NCI-H2081 (cell line): Measurements from ENCODE around the gene MAN1B1.

Source experiments
- DNase-seq, 2 experiments: peaks; one replicate each; lab custom pipeline; 2025; lab: John Stamatoyannopoulos, UW

MAN1B1 gene

DNA sequence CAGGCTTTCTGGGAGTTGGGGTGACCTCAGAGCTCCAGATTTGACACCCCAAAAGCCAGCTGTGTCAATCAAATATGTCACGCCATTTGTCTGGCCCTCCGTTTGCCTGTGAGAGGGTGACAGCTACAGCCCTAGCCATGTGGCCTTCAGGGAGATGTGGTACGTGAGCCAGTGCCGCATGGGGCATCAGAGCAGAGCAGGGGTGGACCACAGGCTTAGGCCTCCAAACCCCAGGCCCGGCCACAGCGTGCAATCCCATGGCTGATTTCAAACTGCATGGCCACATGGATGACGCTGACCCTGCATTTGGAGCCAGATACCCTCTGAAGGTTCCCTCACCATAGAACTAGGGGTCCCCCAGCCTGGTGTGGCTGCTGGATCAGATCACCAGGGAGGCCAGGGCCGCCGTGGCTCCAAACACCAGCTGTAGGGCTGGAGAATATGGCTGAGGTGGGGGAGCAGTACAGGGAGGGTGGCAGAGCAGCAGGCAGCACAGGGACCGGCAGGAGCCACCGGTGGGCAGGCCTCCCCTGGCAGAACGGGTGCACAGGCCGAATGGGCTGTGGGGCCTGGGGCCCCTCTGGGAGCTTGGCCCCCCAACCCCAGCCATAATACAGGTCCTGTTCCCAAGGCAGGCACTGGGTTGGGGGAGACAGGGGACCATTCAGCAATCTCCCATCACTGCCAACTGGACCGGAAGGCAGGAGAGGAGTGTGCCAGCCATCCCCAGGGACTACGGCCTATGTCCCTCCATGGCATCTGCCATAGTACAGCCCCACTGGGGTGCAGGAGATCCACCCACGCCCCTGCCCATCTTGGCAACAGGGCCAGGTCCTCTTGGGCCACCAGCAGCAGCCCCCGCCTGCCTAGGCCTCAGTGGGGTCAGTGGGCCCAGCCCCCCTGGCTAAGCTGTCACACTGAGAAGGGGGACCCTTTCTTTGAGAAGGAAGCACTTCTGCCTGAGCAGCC, 18.0 kb upstream of the MAN1B1 start:
- DNase-seq, result peak in 1 of 2 experiments; percentile 3

DNA sequence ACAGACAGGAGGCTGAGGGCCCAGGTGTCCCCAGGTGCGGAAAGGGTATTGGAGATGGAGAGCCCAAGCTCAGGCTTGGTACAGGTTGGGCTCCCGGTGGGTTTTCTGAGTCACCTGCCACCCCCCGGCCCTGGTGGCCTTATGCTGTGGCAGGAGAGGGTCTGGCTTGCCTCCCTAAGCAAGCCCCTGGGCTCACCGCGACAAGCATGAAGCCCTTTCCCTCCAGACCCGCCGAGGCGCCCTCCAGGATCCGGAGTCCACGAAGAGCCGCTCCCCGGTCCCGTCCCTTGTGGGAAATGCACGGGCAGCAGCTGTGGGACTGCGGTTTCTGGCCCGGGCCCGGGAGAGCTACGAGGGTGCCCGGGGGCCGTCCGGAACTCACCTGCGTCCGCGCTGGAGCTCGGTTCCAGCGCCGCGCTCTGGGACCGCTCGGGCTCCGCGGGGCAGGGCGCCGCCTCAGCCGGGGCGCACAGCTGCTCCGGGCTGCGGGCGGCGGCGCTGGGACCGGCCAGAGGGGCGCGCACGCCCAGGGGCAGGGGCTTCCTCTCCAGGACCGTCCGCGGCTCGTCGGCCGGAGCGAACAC, 17.2 kb upstream of the MAN1B1 start:
- DNase-seq, result peak in 1 of 2 experiments; percentile 8

DNA sequence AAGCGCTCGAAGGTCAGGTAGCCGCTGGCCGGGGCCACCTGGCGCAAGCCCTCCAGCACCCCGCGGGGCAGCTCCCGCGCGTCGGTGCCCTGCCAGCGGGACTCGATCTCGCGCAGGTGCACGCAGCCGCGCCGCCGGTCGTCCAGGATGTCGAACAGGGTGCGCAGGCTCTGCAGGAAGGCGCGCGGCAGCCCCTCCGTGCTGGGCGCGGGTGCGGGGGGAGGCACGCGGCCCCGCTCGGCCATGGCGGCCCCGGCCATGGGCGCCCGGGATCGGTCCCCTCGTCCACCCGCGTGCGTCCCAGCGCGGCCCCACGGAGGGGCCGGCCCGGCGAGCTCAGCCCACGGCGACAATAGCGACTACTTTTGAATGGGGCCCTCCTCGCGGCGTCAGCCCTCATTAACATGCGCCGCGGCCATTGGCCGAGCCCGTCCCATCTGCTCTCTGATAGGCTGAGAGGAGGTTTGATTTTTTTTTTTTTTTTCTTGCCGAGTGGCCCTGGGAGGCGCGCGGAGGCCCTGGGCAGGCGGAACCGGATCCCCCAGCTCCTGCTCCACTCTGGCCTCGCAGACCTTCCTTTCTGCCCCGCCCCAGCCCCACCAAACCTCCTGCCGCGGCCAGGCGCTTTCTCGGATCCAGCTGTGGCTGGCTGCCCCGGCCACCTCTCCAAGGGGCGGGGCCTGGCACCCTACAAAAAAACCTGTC, 16.4 kb upstream of the MAN1B1 start, which contains the start of gene SAPCD2:
Gene SAPCD2 (minus strand): TSS at position 357 of the 705 bp plus-strand sequence. CDS start 97 bp downstream, at position 260.
- peak; percentile 95 for DNase-seq

DNA sequence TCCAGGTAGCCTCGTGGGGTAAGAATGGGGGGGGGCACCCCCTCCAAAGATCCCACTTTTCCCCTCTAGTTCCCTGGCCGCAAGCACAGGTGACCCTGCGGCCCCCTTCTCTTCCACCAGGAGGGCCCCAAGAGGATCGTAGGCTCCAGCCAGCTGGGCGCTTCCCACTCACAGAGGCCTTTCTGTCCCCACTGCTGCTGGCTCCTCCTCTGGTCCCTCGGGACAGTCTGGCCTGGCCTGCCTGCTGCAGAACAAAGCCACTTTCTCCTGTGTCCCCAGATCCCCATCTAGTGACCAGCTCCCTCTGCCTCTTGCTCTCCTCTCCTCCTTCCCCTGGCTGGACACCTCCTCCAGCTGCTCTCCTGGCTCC, 15.9 kb upstream of the MAN1B1 start:
- DNase-seq, result no peak

DNA sequence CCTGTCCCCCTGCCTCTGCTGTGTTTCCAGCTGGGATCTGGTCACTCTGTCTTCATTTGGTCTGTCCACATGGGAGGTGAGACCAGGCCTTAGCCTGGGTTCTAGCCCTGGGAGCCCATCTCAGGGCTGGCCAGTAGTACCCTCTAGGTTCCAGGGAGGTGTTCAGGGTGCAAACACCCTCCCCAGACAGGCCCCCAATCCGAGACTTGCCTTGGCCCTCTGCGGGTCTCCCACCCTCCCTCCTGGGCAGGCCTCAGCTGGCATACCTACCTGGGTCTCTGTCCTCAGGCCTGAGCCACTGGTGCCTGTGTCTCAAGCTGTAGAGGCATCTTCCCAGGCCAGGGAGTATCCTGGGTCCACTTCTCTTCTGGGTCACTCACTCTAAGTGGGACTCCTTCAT, 15.5 kb upstream of the MAN1B1 start:
- DNase-seq, result no peak

DNA sequence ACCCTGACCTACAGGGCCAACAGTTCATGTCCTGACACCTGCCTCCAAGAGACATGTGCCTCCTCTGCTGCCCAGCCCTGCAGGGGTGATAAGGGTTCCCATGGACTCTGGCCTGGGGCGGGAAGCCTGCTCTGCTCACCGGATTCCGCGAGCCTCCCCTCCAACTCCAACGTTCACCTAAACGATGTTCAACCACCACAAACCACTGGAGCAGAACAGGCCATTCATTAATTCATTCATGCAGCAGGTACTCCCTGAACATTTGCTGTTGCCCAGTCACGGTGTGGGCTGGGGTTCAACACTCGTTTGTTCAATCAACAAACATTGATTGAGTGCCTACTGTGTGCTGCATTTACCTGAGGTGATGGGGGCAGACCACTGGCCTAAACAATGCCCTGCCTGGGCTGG, 12.8 kb upstream of the MAN1B1 start:
- DNase-seq, result no peak

DNA sequence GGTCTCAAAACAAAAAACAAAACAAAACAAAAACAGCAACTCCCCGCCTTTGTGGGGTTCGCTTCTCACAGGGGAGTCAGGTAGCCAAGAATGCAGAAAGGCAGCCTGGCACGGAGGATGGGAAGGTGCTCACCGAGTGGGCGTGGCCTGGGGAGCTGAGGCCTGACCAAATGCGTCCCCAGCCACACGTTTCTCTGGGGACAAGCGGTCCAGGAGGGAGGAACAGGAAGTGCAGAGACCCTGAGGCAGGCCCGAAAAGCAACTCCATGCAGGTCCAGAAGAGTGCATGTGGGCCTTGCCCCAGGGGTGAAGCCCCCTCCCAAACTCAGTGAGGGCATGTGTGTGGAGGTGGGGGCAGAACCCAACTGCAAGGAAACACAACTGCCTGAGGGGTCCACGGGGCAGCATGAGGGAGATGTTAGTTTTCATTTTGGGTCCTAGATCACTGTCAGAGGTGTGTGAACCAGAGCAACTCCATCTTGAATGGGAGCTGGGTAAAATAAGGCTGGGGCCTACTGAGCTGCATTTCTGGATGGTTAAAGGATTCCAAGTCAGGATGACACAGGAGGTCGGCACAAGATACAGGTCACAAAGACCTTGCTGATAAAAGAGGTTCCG, 12.0 kb upstream of the MAN1B1 start:
- no peak for DNase-seq

DNA sequence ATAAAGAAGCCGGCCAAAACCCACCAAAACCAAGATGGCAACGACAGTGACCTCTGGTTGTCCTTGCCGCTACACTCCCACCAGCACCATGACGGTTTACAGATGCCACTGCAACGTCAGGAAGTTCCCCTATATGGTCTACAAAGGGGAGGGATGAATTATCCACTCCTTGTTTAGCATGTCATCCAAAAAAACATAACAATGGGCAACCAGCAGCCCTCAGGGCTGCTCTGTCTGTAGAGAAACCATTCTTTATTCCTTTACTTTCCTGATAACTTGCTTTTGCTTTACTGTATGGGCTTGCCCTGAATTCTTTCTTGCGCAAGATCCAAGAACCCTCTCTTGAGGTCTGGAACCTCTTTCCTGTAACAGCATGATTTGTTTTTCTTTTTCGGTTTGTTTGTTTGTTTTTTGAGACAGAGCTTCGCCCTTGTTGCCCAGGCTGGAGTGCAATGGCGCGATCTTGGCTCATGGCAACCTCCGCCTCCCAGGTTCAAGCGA, 11.5 kb upstream of the MAN1B1 start:
- no peak for DNase-seq

DNA sequence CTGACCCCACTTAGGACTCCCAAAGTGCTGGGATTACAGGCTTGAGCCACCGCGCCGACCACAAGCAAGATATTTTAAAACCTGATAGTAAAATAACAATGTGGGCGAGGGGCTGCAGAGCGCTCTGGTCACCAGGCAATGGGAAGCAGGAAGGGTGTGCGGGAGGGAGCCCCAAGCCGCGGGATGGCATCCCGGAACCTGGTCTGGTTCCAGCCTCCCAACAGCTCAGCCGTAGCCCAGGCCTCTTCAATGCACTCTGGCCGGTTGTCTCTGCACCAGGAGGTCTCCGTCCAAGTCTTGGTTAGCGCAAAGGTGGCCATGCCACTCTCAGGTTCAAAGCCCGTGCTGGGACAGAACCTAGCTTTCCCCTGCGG, 10.2 kb upstream of the MAN1B1 start:
- no peak for DNase-seq

DNA sequence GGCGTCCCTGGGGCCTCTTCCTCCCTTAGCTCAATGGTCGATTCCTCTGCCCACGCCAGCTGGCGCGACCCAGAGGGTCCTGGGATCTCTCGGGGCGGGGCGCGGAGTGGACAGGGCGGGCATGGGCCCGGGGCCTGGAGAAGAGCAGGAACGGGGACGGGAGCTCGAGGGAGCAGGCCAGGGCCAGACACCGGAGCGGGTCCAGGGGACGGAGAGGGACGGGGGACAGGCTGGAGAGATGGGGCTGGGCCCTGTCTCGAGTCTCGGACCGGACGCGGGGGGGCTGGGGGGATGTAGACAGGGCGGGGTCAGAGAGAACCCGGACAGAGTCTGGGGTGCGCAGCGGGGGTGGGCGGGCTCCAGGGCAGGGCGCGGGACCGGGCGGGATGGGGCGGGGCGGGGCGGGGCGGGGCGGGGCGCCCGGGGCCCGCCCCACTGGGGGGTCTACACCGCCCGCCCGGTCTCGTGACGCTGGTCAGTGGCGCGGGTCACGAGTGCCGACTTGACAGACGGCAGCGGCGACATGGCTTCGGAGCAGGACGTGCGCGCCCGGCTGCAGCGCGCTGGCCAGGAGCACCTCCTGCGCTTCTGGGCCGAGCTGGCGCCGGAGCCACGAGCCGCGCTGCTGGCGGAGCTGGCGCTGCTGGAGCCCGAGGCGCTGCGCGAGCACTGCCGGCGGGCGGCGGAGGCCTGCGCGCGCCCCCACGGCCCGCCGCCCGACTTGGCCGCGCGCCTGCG, 9.6 kb upstream of the MAN1B1 start, which contains the start of gene UAP1L1:
Gene UAP1L1 (plus strand): TSS at position 508 of the 738 bp plus-strand sequence. CDS start 16 bp downstream, at position 524.
- DNase-seq, result peak in 1 of 2 experiments; percentile 46

DNA sequence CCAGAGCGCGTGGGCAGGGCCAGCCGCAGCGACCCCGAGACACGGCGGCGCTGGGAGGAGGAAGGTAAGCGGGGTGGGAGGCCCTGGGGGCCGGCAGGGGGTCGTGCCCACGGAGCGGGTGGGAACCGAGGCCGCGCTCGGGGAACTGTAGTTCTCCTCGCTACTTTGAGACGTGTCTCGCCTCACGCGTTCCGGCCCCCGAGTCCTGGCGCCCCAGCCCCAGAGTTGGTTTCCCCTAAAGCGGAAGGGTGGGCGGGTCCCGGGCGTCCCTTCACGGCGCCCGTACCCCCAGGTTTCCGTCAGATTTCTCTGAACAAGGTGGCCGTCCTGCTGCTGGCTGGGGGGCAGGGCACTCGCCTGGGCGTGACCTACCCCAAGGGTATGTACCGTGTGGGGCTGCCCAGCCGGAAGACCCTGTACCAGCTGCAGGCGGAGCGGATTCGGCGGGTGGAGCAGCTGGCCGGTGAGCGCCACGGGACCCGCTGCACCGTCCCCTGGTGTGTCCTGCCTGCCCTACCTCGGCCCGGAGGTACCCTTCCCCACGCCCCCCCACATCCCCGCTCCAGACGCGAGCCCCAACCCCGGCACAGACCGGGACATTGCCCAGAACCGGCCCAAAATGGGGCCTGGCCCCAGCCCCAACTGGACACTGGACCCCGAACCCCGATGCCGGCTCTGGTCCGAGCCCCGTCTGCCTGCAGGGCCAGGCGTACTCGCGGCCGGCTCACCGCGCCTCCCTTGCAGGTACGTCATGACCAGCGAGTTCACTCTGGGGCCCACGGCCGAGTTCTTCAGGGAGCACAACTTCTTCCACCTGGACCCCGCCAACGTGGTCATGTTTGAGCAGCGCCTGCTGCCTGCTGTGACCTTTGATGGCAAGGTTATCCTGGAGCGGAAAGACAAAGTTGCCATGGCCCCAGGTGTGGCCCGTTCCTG, 8.8 kb upstream of the MAN1B1 start:
- DNase-seq, result peak in 1 of 2 experiments; percentile 21

DNA sequence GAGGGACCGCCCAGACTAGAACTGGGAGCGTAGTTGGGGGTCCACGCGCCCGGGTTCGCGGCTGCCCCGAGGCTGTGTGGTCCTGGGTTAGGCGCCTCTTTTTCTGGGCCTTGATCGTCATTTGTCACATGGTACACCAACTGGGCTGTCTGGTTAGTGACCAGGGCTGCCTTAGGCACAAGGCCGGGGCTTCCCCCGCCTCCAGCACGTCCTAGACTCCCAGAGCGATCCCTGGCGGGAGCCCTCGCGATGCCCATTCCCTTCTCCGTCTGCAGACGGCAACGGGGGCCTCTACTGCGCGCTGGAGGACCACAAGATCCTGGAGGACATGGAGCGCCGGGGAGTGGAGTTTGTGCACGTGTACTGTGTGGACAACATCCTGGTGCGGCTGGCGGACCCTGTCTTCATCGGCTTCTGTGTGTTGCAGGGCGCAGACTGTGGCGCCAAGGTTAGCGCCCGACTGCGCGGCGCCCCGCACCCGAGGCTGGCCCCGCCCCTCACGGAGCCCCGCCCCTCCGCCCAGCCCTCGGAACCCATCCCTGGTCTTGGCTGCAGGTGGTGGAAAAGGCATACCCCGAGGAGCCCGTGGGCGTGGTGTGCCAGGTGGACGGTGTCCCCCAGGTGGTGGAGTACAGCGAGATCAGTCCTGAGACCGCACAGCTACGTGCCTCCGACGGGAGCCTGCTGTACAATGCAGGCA, 7.9 kb upstream of the MAN1B1 start:
- DNase-seq, result no peak

DNA sequence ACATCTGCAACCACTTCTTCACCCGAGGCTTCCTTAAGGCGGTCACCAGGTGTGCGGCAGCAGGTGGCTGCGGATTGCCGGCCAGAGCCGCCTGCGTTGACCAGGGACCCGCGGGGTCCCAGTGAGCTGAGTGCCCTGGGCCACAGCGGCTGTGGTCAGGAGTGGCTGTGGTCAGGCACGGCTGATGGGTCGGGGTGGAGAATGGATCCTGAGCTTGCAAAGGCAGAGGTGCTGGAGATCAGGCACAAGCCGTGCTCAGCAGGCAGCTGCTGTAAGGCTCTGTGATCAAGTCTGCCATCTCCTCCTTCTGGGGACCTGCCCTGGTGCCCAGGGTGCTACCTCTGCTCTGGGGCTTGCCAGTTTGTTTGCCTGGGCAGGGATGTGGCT, 7.4 kb upstream of the MAN1B1 start:
- no peak for DNase-seq

DNA sequence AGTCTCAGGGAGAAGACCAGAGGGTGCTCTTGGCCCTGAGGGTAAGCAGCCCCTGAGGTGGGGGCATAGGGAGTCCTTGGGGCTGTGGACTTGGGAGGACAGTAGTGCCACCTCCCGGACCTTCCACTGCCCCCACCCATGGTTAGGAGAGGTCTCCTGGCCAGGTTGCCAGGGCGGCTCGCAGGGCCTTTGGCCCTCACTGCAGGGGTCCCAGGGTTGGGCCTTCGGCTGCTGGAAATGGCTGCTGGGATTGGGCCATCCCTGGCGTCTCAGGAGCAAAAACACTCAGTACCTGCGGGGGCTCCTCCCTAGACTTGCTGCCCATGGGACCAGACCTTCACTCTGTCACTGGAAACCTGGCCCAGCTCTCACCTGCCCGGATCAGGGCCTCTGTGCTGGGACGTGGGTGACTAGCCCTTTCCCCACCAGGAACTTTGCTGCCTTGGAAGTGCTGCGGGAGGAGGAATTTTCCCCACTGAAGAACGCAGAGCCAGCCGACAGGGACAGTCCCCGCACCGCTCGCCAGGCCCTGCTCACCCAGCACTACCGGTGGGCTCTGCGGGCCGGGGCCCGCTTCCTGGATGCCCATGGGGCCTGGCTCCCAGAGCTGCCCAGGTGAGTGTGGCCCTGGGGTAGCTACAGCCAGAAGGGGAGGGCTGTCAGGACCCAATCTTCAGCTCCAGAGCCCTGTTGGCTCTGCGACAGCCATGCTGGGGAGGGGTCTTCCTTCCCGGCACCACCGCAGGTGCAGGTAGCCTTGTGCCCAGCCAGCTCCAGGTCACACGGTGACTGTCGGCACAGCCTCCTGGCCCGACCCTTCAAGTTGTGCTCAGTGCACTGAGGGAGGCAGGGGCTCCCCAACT, 6.3 kb upstream of the MAN1B1 start:
- no peak for DNase-seq

DNA sequence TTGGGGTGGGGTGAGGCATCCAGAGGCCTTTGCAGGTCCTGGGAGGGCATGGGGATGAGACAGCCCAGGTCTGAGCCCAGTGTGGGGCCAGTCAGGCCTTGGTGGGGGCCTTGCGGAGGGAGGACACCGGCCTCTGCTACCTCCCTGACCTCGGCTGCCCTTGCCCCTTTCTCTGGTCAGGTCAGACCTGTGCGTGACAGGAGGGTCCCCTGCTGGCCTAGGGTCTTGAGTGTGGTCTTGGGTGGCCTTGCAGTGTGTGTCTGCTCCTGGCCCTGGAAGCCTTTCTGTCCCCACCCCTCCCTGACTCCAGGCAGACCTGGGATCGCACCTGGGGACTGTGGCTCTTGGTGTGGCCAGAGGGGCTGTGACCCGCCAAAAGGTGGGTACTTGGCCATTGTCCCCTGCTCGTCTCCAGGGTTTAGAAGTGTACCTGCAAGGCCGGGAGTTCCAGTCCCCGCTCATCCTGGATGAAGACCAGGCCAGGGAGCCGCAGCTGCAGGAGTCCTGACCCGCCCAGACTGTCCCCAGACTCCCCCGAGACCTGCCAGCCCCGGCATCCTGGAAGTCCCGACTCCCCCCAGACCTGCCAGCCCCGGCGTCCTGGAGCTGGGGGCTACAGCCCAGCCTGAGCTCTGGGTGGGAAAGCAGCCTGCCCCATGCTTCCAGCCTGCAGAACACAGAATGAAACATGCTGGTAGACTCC, 4.4 kb upstream of the MAN1B1 start:
- no peak for DNase-seq

DNA sequence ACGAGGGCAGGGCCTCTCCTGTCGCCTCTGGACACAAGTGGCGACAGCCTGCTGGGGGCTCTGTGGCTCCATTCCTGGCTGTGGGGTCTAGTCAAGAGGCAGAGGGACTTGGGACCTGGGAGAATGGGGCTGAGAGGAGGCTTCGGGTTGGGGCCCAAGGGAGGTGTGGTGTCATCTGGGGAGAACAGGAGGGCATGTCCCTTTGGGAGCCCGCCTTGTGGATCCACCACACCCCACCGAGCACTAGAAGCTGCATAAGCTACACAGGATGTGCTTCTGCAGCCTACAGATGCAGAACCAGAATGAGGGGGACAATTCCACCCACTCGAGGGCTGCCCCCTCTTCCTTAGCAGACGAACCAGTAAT, 3.9 kb upstream of the MAN1B1 start:
- DNase-seq, result no peak

DNA sequence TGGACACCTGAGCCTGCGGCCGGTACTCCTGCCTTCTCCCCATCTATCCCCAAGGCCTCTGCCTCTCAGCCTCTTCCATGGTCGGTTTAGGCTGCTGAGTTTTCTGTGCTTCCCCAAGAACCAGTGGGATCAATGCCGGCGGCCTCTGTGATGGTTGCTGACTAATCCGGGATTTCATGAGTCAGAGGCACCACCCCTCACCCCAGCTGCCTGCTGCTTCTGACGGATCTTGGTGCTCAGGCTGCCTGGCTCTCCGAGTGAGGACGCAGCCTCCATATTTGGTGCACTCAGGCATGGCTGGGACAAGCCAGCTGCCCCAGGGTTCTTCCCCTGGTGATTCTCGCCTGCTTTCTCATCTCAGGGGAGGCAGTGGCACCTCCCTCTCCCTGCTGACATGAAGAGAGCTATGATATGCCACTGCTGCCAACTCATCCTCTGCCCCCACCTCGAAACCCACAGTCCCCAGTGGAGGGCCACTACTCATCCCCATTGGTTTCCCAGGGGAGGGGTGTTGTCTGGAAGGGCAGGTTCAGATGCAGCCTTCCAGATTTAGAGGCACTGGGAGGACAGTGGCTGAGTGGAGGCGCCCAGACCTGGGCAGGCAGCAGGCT, 3.3 kb upstream of the MAN1B1 start:
- no peak for DNase-seq

DNA sequence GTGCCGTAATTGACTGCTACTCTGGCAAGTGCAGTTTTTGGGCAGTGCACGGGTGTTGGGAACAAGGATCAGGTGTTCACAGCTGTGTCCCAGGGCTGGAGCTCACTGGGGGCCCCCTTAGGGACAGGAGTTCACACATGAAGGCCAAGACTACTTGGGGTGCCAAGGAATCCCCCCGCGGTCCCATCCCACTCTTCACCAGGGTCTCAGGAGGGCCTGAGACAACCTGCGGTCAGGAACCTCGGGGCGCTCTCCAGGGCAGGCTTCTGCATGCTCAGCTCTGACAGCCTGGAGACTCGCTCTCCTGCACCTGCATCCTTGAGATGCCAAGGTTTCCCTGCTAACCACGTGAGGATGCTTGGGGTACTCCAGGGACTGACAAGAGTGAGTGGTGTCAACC, 2.3 kb upstream of the MAN1B1 start:
- no peak for DNase-seq
